ENCODE data around the gene MYH7.

GRCh38 chr14:23387916-23388882 lies 47.3 kb downstream of the MYH7 start:
- no peak for TF ChIP-seq REST (IDR thresholded peaks at IDR 0.05; ENCODE audit: low read depth, low read length)
- TF ChIP-seq RAD21 (IDR thresholded peaks at IDR 0.05; ENCODE audit: low read length): no peak
- TF ChIP-seq EZH2phosphoT487 (IDR thresholded peaks at IDR 0.05; ENCODE audit: borderline replicate concordance, low read depth): no peak
- no peak for TF ChIP-seq GATA2 (CRISPR knock-in tag; IDR thresholded peaks at IDR 0.05)
- no peak for TF ChIP-seq SIN3A (IDR thresholded peaks at IDR 0.05; ENCODE audit: borderline replicate concordance, low read depth, low read length)
- TF ChIP-seq CTCF (IDR thresholded peaks at IDR 0.05): no peak
- no peak for TF ChIP-seq NRF1 (IDR thresholded peaks at IDR 0.05; ENCODE audit: low read depth, low read length)
- no peak for TF ChIP-seq POLR2AphosphoS5 (IDR thresholded peaks at IDR 0.05; ENCODE audit: low read depth, low read length)
